Measurements from ENCODE around the gene CEP250. TPM values are rescaled to one million over a fixed set of nuclear protein-coding genes. Genes with fewer than 3 reads are reported as not detected.
A peak's percentile ranks its signal among the peaks of the same experiment; 100 is the strongest.

Gene CEP250
- total RNA-seq, 1 experiment from 2014 or later = 56.6 TPM

DNA sequence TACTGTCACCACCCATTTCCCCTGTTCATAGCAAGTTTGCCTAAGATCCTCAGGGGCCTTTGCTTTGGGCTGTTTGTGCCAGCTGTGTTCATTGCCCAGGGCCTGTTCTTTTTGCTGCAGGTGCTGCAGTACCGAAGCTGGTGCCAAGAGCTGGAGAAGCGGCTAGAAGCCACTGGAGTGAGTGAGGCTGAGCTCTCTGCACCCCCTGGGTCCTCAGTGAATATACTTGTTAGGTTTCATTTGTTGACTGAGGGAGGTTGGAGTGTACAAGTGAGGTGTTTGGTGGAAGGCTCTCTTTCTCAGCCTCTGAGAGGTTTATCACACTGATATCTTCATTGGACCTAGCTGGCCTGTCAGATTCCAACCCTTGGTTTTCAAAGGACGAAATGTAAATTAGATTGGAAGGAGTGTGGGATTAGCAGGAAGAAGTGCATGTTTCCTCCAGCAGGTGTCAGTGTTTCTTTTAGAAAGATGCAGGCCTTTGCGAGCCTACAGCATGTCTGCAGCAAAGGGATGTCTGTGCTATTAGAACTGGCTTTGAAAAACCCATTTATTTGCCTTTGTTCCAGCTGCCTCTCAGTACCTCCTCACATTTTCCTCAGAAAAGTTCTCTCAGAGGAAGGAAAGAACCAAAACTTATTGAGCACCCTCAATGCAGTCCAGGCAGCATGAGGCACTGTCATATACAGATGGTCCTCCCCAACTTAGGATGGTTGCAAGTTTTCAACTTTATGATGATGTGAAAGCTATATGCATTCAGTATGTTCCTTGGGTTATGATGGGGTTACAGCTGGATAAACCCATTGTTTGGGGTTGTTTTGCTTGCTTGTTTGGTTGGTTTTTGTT is 8.3 kb downstream of the CEP250 start:
- DNase-seq (ENCODE audit: low spot score) = peak; percentile 80
- ChIA-PET POLR2A (ENCODE audit: low non-redundant PET) (no interaction called here), CTCF (interaction anchor here (1.4 to 1.8 kb wide), 2 partner anchors 9 to 16 kb away, joined by 4 to 5 read pairs; partner anchors contain the start of gene CEP250)
- H3K27me3 ChIP-seq (replicated peaks; ENCODE audit: insufficient read depth, low read depth, low read length, poor library complexity) = no peaks in the 10 kb centered on the region
- TF ChIP-seq EZH2 (IDR thresholded peaks at IDR 0.05; ENCODE audit: borderline replicate concordance, low read depth, low read length, poor library complexity, severe bottlenecking) (no peak), CTCF (conservative IDR thresholded peaks at IDR 0.05; ENCODE audit: low read depth, low read length) (peak; percentile 83)
- BruUV-seq (replicated peaks) = no TSS peak
- no peak overlapping the region for H3K27ac ChIP-seq (ENCODE audit: low read depth, low read length, poor library complexity, severe bottlenecking)
- H3K4me3 ChIP-seq (ENCODE audit: low read depth, low read length, poor library complexity, severe bottlenecking) = no peak overlapping the region
- peaks cover 3% of the 10 kb centered on the region for H3K4me1 ChIP-seq (ENCODE audit: insufficient read depth, low read length, poor library complexity, severe bottlenecking)
- H3K9me3 ChIP-seq (ENCODE audit: low read depth, low read length, poor library complexity, severe bottlenecking) = no peaks in the 10 kb centered on the region
- intact Hi-C loops (cut with micrococcal nuclease; ENCODE audit: unreplicated experiment) = no loop called here
- H3K36me3 ChIP-seq (ENCODE audit: insufficient read depth, low read length, poor library complexity, severe bottlenecking) = peaks cover 61% of the 10 kb centered on the region

DNA sequence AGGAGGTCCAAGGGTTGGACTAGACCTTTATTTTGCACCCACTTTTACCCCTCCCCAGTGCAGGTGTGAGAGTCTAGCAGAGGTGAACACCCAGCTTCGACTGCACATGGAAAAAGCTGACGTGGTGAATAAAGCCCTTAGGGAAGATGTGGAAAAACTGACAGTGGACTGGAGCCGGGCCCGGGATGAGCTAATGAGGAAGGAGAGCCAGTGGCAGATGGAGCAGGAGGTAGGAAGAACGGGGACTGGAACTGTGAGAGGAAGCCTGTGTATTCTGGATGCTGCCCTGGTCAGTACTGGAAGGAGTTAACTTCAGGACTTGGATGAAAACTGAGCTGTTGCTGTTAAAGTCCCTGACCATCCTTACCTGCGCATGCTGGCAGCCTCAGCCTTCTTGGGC is 10.6 kb downstream of the CEP250 start:
- H3K9me3 ChIP-seq (ENCODE audit: low read depth, low read length, poor library complexity, severe bottlenecking) = no peaks in the 10 kb centered on the region
- no peaks in the 10 kb centered on the region for H3K27me3 ChIP-seq (replicated peaks; ENCODE audit: insufficient read depth, low read depth, low read length, poor library complexity)
- CTCF ChIA-PET = interaction anchor here (0.6 kb wide), 1 partner anchor 670 kb away, joined by 4 read pairs; no protein-coding TSS in a partner anchor
- no peak overlapping the region for H3K27ac ChIP-seq (ENCODE audit: low read depth, low read length, poor library complexity, severe bottlenecking)
- POLR2A ChIA-PET (ENCODE audit: low non-redundant PET) = interaction anchor here (0.5 to 0.6 kb wide), 2 partner anchors 45 to 396 kb away, joined by 3 to 8 read pairs; no protein-coding TSS in a partner anchor
- H3K4me1 ChIP-seq (ENCODE audit: insufficient read depth, low read length, poor library complexity, severe bottlenecking) = no peaks in the 10 kb centered on the region
- H3K4me3 ChIP-seq (ENCODE audit: low read depth, low read length, poor library complexity, severe bottlenecking) = no peak overlapping the region
- TF ChIP-seq EZH2 (IDR thresholded peaks at IDR 0.05; ENCODE audit: borderline replicate concordance, low read depth, low read length, poor library complexity, severe bottlenecking) (no peak), CTCF (conservative IDR thresholded peaks at IDR 0.05; ENCODE audit: low read depth, low read length) (no peak)
- intact Hi-C loops (cut with micrococcal nuclease; ENCODE audit: unreplicated experiment) = no loop called here
- no TSS peak for BruUV-seq (replicated peaks)
- DNase-seq (ENCODE audit: low spot score) = no peak
- H3K36me3 ChIP-seq (ENCODE audit: insufficient read depth, low read length, poor library complexity, severe bottlenecking) = peaks cover 63% of the 10 kb centered on the region

DNA sequence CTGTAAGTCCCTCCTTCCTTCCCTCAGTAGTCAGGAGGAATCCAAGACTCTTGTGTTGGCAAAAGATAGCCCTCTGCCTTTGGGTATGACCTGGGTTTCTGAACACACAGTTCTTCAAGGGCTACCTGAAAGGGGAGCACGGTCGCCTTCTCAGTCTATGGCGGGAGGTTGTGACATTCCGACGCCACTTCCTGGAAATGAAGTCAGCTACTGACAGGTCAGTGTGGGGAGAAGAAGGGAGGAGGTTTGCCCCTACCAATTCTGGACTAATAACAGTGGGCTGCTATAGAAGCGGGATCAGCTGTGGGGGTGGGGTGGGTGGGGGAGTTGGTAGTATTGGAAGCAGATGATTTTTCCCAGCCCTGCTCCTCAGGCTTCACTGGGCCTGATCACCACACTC is 11.5 kb downstream of the CEP250 start:
- Histone ChIP-seq H3K9me3 (ENCODE audit: low read depth, low read length, poor library complexity, severe bottlenecking) (no peaks in the 10 kb centered on the region), H3K4me1 (ENCODE audit: insufficient read depth, low read length, poor library complexity, severe bottlenecking) (no peaks in the 10 kb centered on the region), H3K36me3 (ENCODE audit: insufficient read depth, low read length, poor library complexity, severe bottlenecking) (peaks cover 62% of the 10 kb centered on the region), H3K27ac (ENCODE audit: low read depth, low read length, poor library complexity, severe bottlenecking) (no peak overlapping the region), H3K27me3 (replicated peaks; ENCODE audit: insufficient read depth, low read depth, low read length, poor library complexity) (no peaks in the 10 kb centered on the region), H3K4me3 (ENCODE audit: low read depth, low read length, poor library complexity, severe bottlenecking) (no peak overlapping the region)
- BruUV-seq (replicated peaks) = no TSS peak
- ChIA-PET POLR2A (ENCODE audit: low non-redundant PET) (no interaction called here), CTCF (interaction anchor here (0.5 to 0.6 kb wide), 2 partner anchors 28 to 669 kb away, joined by 4 to 6 read pairs; no protein-coding TSS in a partner anchor)
- TF ChIP-seq CTCF (conservative IDR thresholded peaks at IDR 0.05; ENCODE audit: low read depth, low read length) (no peak), EZH2 (IDR thresholded peaks at IDR 0.05; ENCODE audit: borderline replicate concordance, low read depth, low read length, poor library complexity, severe bottlenecking) (no peak)
- intact Hi-C loops (cut with micrococcal nuclease; ENCODE audit: unreplicated experiment) = no loop called here
- no peak for DNase-seq (ENCODE audit: low spot score)

Measured in A673 (cell line).